B cell (primary cell): ENCODE results near the gene WASF3. TPM values are rescaled to one million over a fixed set of nuclear protein-coding genes. Genes with fewer than 3 reads are reported as not detected.

Experiments used
- ATAC-seq: fragments of 200-7000 bp; cut with Tn5 transposase; one replicate; pipeline ENCODE4 v1.10.0; 2021; ENCODE audit warnings: low read depth, mild to moderate bottlenecking, moderate number of reproducible peaks, moderate library complexity
- CTCF ChIA-PET: fragments of 350-600 bp; sonication (Branson Sonifier 250); formaldehyde crosslinking; loops from one replicate; lab custom pipeline; 2021; ENCODE audit warnings: antibody characterized with exemption, inconsistent platforms; lab: Charles Lee
- POLR2A ChIA-PET: fragments of 350-600 bp; sonication (Branson Sonifier 250); formaldehyde crosslinking; loops from one replicate; lab custom pipeline; 2021; ENCODE audit warnings: antibody characterized with exemption; lab: Charles Lee
- DNase-seq: peaks from one replicate; pipeline ENCODE4 v3.0.0; 2013
- H2AFZ ChIP-seq: 2 replicates; pipeline ENCODE4 v1.6.1; 2012; ENCODE audit warnings: mild to moderate bottlenecking, low read depth, low read length; ENCODE audit not compliant: insufficient read depth, poor library complexity, severe bottlenecking
- H3K27ac ChIP-seq, 2 donors: 1 replicate in 1 of 2; 2 replicates in 1 of 2; pipeline ENCODE4 v1.5.1; 2012 to 2013; ENCODE audit warnings: low read length in 2 of 2, mild to moderate bottlenecking in 2 of 2, moderate library complexity in 1 of 2
- H3K27me3 ChIP-seq, 4 experiments: fragments of 200-600 bp in 1 of 4; sonication (generic) in 1 of 4; replicated peaks in 1 of 4; 1 replicate in 2 of 4; 2 replicates in 2 of 4; pipeline versions ENCODE4 v1.6.1 to v1.7.0; 2013 to 2016; ENCODE audit warnings: low read length in 3 of 4, mild to moderate bottlenecking in 2 of 4, mixed read lengths in 1 of 4, moderate library complexity in 1 of 4; ENCODE audit not compliant: insufficient read depth in 4 of 4, control insufficient read depth in 3 of 4; ENCODE audit errors: control extremely low read depth in 1 of 4
- H3K36me3 ChIP-seq, 2 experiments: replicated peaks in 1 of 2; 1 replicate in 1 of 2; 2 replicates in 1 of 2; pipeline versions ENCODE4 v1.6.1 to v1.7.1; 2013; ENCODE audit warnings: low read length in 1 of 2; ENCODE audit not compliant: insufficient read depth in 2 of 2, control insufficient read depth in 1 of 2; ENCODE audit errors: control extremely low read depth in 1 of 2, extremely low read depth in 1 of 2
- H3K4me1 ChIP-seq, 2 donors: fragments of 200-600 bp in 1 of 2; sonication (generic) in 1 of 2; 1 replicate in 1 of 2; 2 replicates in 1 of 2; pipeline versions ENCODE4 v1.5.1 to v1.6.1; 2013 to 2017; ENCODE audit warnings: low read length in 2 of 2; ENCODE audit not compliant: control insufficient read depth in 2 of 2, insufficient read depth in 2 of 2
- H3K4me2 ChIP-seq: replicated peaks from 2 replicates; pipeline ENCODE3; 2012; ENCODE audit warnings: mild to moderate bottlenecking, low read depth, low read length; ENCODE audit not compliant: poor library complexity, severe bottlenecking
- H3K4me3 ChIP-seq, 5 experiments: fragments of 200-600 bp in 1 of 5; sonication (generic) in 1 of 5; 1 replicate in 3 of 5; 2 replicates in 2 of 5; pipeline versions ENCODE4 v1.5.1 to v1.7.0; 2011 to 2016; ENCODE audit warnings: low read length in 4 of 5, mild to moderate bottlenecking in 4 of 5, low read depth in 2 of 5, control low read depth in 1 of 5, moderate library complexity in 1 of 5; ENCODE audit not compliant: insufficient read depth in 1 of 5; ENCODE audit errors: control extremely low read depth in 1 of 5, extremely low read depth in 1 of 5
- H3K79me2 ChIP-seq: fragments of 200-600 bp; sonication (generic); one replicate; pipeline ENCODE4 v1.6.0; 2016; ENCODE audit warnings: low read length; ENCODE audit not compliant: control insufficient read depth, insufficient read depth
- H3K9ac ChIP-seq: fragments of 200-600 bp; sonication (generic); 2 replicates; pipeline ENCODE4 v1.6.1; 2017; ENCODE audit warnings: mild to moderate bottlenecking, low read length, moderate library complexity
- H3K9me3 ChIP-seq, 3 donors: one replicate each; pipeline versions ENCODE4 v1.6.1 to v1.7.1; 2013; ENCODE audit warnings: low read length in 2 of 3; ENCODE audit not compliant: control insufficient read depth in 2 of 3, insufficient read depth in 1 of 3; ENCODE audit errors: control extremely low read depth in 1 of 3
- H4K20me1 ChIP-seq: 2 replicates; pipeline ENCODE4 v1.6.0; 2012; ENCODE audit warnings: mild to moderate bottlenecking, low read length; ENCODE audit not compliant: insufficient read depth, control insufficient read depth, poor library complexity, severe bottlenecking
- H3K27ac Mint-ChIP-seq: one replicate; pipeline ENCODE4 v1.8.0; 2021; ENCODE audit warnings: mixed read lengths
- H3K27me3 Mint-ChIP-seq: one replicate; pipeline ENCODE4 v1.8.0; 2021; ENCODE audit warnings: mixed read lengths
- H3K4me1 Mint-ChIP-seq: one replicate; pipeline ENCODE4 v1.8.0; 2021; ENCODE audit warnings: mixed read lengths
- H3K4me3 Mint-ChIP-seq: one replicate; pipeline ENCODE4 v1.8.0; 2021; ENCODE audit warnings: mixed read lengths
- H3K9me3 Mint-ChIP-seq: one replicate; pipeline ENCODE4 v1.8.0; 2022; ENCODE audit warnings: mixed read lengths; ENCODE audit not compliant: insufficient read depth
- CTCF ChIP-seq: fragments of 200-600 bp; IDR thresholded peaks from one replicate; pipeline ENCODE4 v1.8.0; 2022; ENCODE audit warnings: antibody characterized with exemption, mild to moderate bottlenecking
- EZH2 ChIP-seq: IDR thresholded peaks from 2 replicates; pipeline ENCODE4 v1.6.1; 2012; ENCODE audit warnings: borderline replicate concordance, low read depth, mild to moderate bottlenecking, moderate library complexity, low read length; ENCODE audit not compliant: insufficient read depth, poor library complexity, severe bottlenecking
- WGBS: methylation state at CpG from one replicate; pipeline ENCODE4 v1.1.5; 2013; ENCODE audit warnings: missing lambda C conversion rate; ENCODE audit not compliant: insufficient coverage; 5-methylcytosine and 5-hydroxymethylcytosine counted together
- intact Hi-C: fragments of 100-400 bp; cut with micrococcal nuclease; formaldehyde crosslinking; loops from one replicate; pipeline ENCODE4 v1.10.0; 2022
- polyA plus RNA-seq: library from polyadenylated mRNA; depleted of rRNA; stranded (reverse); fragments of >200 nt; gene quantifications from 2 replicates; pipeline ENCODE4 v1.2.3, GENCODE V29; 2012
- total RNA-seq, 2 donors: library from RNA; stranded (reverse); fragments of 120-200 nt in 1 of 2; gene quantifications; 1 replicate in 1 of 2; 2 replicates in 1 of 2; pipeline versions ENCODE4 v1.2.3 to v1.2.4, GENCODE V29; 2013 to 2022

The WASF3 gene
- total and polyA plus RNA-seq, 2 donors (not counting 1 experiment from before 2014, with no cell fraction given), result 0.18 to 0.89 TPM

- DNase-seq, result no peak
- H3K27ac ChIP-seq, result no peak overlapping the region
- intact Hi-C loops, result no loop called here
- ChIA-PET POLR2A (no interaction called here), CTCF (no interaction called here)
- H3K36me3 ChIP-seq, result no peaks in the 10 kb centered on the region
- H3K4me3 Mint-ChIP-seq, result no peak overlapping the region
- H3K4me3 ChIP-seq, result no peak overlapping the region
- no peaks in the 10 kb centered on the region for H3K4me1 ChIP-seq
- no peaks in the 10 kb centered on the region for H4K20me1 ChIP-seq
- no peak for TF ChIP-seq EZH2
- TF ChIP-seq CTCF, result no peak
- no peak overlapping the region for H3K9ac ChIP-seq
- H3K4me2 ChIP-seq, result no peak overlapping the region
- no peaks in the 10 kb centered on the region for H3K4me1 Mint-ChIP-seq
- peaks cover 35% of the 10 kb centered on the region for H3K27me3 Mint-ChIP-seq
- peaks cover 1 to 5% (median 5%) of the 10 kb centered on the region in 3 donors for H3K9me3 ChIP-seq
- H3K27ac Mint-ChIP-seq, result no peak overlapping the region
- WGBS, result no CpG with 5 or more reads among the region's 1 CpG
- no peak for ATAC-seq
- H3K27me3 ChIP-seq, result no peaks in the 10 kb centered on the region
- no peaks in the 10 kb centered on the region for H3K79me2 ChIP-seq
- peaks cover 5% of the 10 kb centered on the region for H3K9me3 Mint-ChIP-seq
- H2AFZ ChIP-seq, result no peak overlapping the region
Observed at GRCh38 chr13:26593661-26594060, 36.2 kb downstream of the WASF3 start.

GRCh38 chr13:26594363-26594762, 36.9 kb downstream of the WASF3 start:
- no peaks in the 10 kb centered on the region for H3K27me3 ChIP-seq
- H4K20me1 ChIP-seq, result no peaks in the 10 kb centered on the region
- H3K27ac ChIP-seq, result no peak overlapping the region
- TF ChIP-seq CTCF (no peak), EZH2 (no peak)
- peaks cover 1 to 5% (median 5%) of the 10 kb centered on the region in 3 donors for H3K9me3 ChIP-seq
- CTCF ChIA-PET, result no interaction called here
- H3K9me3 Mint-ChIP-seq, result peaks cover 5% of the 10 kb centered on the region
- no peaks in the 10 kb centered on the region for H3K4me1 Mint-ChIP-seq
- peaks cover 30% of the 10 kb centered on the region for H3K27me3 Mint-ChIP-seq
- H3K27ac Mint-ChIP-seq, result no peak overlapping the region
- DNase-seq, result no peak
- H3K36me3 ChIP-seq, result no peaks in the 10 kb centered on the region
- H3K4me1 ChIP-seq, result no peaks in the 10 kb centered on the region
- H3K4me3 ChIP-seq, result no peak overlapping the region
- intact Hi-C loops, result no loop called here
- no peak overlapping the region for H2AFZ ChIP-seq
- ATAC-seq, result no peak
- no peak overlapping the region for H3K9ac ChIP-seq
- H3K79me2 ChIP-seq, result no peaks in the 10 kb centered on the region
- POLR2A ChIA-PET, result no interaction called here
- H3K4me2 ChIP-seq, result no peak overlapping the region
- H3K4me3 Mint-ChIP-seq, result no peak overlapping the region
- whole genome bisulfite sequencing, result 99% methylated on average over 8 of the region's 8 CpGs
